GM12878 (cell line): ENCODE results near the gene CCNL2. TPM values are rescaled to one million over a fixed set of nuclear protein-coding genes. Genes with fewer than 3 reads are reported as not detected.

Experiments
- ATAC-seq: fragments of 200-7000 bp; cut with Tn5 transposase; 3 replicates; pipeline ENCODE4 v1.9.1; 2020; ENCODE audit warnings: mild to moderate bottlenecking, moderate library complexity
- BruUV-seq: library from RNA; stranded (reverse); fragments of 400-500 nt; replicated peaks from 2 replicates; lab custom pipeline; 2021; lab: Mats Ljungman, UMichigan
- CTCF ChIA-PET: fragments of 300-600 bp; sonication (Branson Sonifier 250); formaldehyde crosslinking; extraction: SDS; loops from one replicate; lab custom pipeline; 2021; ENCODE audit warnings: inconsistent platforms; lab: Yijun Ruan, JAX
- POLR2A ChIA-PET: fragments of 350-600 bp; formaldehyde crosslinking; extraction: SDS; loops from one replicate; lab custom pipeline; 2021; ENCODE audit warnings: inconsistent platforms; lab: Charles Lee
- RAD21 ChIA-PET: fragments of 300-600 bp; sonication (Branson Sonifier 250); formaldehyde crosslinking; loops from one replicate; lab custom pipeline; 2023; ENCODE audit warnings: antibody characterized with exemption; ENCODE audit not compliant: unreplicated experiment; lab: Charles Lee
- SMC1A ChIA-PET: fragments of 300-600 bp; sonication (Branson Sonifier 250); formaldehyde crosslinking; loops from one replicate; lab custom pipeline; 2023; ENCODE audit not compliant: unreplicated experiment, uncharacterized antibody; lab: Charles Lee
- DNase-seq: peaks from one replicate; pipeline ENCODE4 v3.0.0-alpha.2; 2011; ENCODE audit warnings: low read depth, low spot score
- FAIRE-seq: peaks from 3 replicates; lab custom pipeline; 2011; peaks lifted over from hg19 to GRCh38; lab: Jason Lieb, UNC
- H2AFZ ChIP-seq: 2 replicates; pipeline ENCODE4 v1.6.0; 2011; ENCODE audit warnings: low read depth, low read length, control low read depth; ENCODE audit not compliant: control insufficient read depth
- H3K27ac ChIP-seq: 2 replicates; pipeline ENCODE4 v1.5.1; 2011; ENCODE audit warnings: control low read depth; ENCODE audit not compliant: control insufficient read depth, insufficient read depth
- H3K27me3 ChIP-seq, 2 experiments: replicated peaks in 1 of 2; 2 replicates each; pipeline versions ENCODE4 v1.6.0 to v1.6.1; 2011; ENCODE audit warnings: low read length in 1 of 2; ENCODE audit not compliant: control insufficient read depth in 2 of 2, insufficient read depth in 2 of 2
- H3K36me3 ChIP-seq, 2 experiments: 2 replicates each; pipeline ENCODE4 v1.5.1; 2011; ENCODE audit warnings: low read length in 1 of 2; ENCODE audit not compliant: control insufficient read depth in 2 of 2, insufficient read depth in 2 of 2
- H3K4me1 ChIP-seq: 2 replicates; pipeline ENCODE4 v1.6.1; 2011; ENCODE audit warnings: mild to moderate bottlenecking, low read length, moderate library complexity, mixed read lengths; ENCODE audit not compliant: control insufficient read depth, insufficient read depth
- H3K4me2 ChIP-seq: 2 replicates; pipeline ENCODE4 v1.6.0; 2011; ENCODE audit warnings: control low read depth; ENCODE audit not compliant: control insufficient read depth, insufficient read depth
- H3K4me3 ChIP-seq: fragments of 200-600 bp; sonication (generic); 2 replicates; pipeline ENCODE4 v1.5.1; 2016
- H3K79me2 ChIP-seq: 2 replicates; pipeline ENCODE4 v1.6.0; 2011; ENCODE audit warnings: low read length; ENCODE audit not compliant: control insufficient read depth, insufficient read depth
- H3K9ac ChIP-seq: 2 replicates; pipeline ENCODE4 v1.8.0; 2011; ENCODE audit warnings: low read length, control low read depth, mixed read lengths; ENCODE audit not compliant: control insufficient read depth, insufficient read depth
- H3K9me3 ChIP-seq: replicated peaks from 3 replicates; pipeline ENCODE4 v1.5.1; 2011; ENCODE audit warnings: mild to moderate bottlenecking, low read length; ENCODE audit not compliant: control insufficient read depth, insufficient read depth
- H4K20me1 ChIP-seq: 2 replicates; pipeline ENCODE4 v1.6.0; 2011; ENCODE audit not compliant: control insufficient read depth, insufficient read depth
- ATF3 ChIP-seq: IDR thresholded peaks from 2 replicates; pipeline ENCODE4 v1.6.1; 2011; ENCODE audit warnings: low read depth, mild to moderate bottlenecking, low read length, moderate library complexity, borderline replicate concordance; ENCODE audit errors: extremely low read depth
- BCLAF1 ChIP-seq: fragments of 450-650 bp; IDR thresholded peaks from 2 replicates; pipeline ENCODE4 v1.6.1; 2017; ENCODE audit warnings: antibody characterized with exemption, mild to moderate bottlenecking, moderate library complexity
- CHD2 ChIP-seq: IDR thresholded peaks from 2 replicates; pipeline ENCODE4 v1.6.1; 2011; ENCODE audit warnings: low read depth, low read length, improper control_type of control experiment, borderline replicate concordance
- JUND ChIP-seq: IDR thresholded peaks from 2 replicates; pipeline ENCODE4 v1.6.1; 2012; ENCODE audit warnings: low read depth, mild to moderate bottlenecking, low read length, improper control_type of control experiment, moderate library complexity
- PKNOX1 ChIP-seq: fragments of 450-650 bp; IDR thresholded peaks from 2 replicates; pipeline ENCODE4 v1.6.1; 2016; ENCODE audit warnings: mild to moderate bottlenecking
- POLR2AphosphoS5 ChIP-seq: IDR thresholded peaks from 2 replicates; pipeline ENCODE4 v1.6.1; 2011; ENCODE audit warnings: mild to moderate bottlenecking, low read length, inconsistent platforms
- SMAD5 ChIP-seq: IDR thresholded peaks from 2 replicates; pipeline ENCODE4 v1.6.1; 2016; ENCODE audit warnings: antibody characterized with exemption, low read depth
- SMARCA5 ChIP-seq: fragments of 450-650 bp; IDR thresholded peaks from 2 replicates; pipeline ENCODE4 v1.6.1; 2017; ENCODE audit warnings: mild to moderate bottlenecking
- SREBF2 ChIP-seq: IDR thresholded peaks from 2 replicates; pipeline ENCODE4 v1.6.1; 2012; ENCODE audit warnings: mild to moderate bottlenecking, low read length
- ZNF592 ChIP-seq: fragments of 450-650 bp; IDR thresholded peaks from 2 replicates; pipeline ENCODE4 v1.6.1; 2017; ENCODE audit warnings: mild to moderate bottlenecking, moderate library complexity
- ZNF687 ChIP-seq: fragments of 450-650 bp; IDR thresholded peaks from 2 replicates; pipeline ENCODE4 v1.6.1; 2017; ENCODE audit warnings: mild to moderate bottlenecking, moderate library complexity
- ZZZ3 ChIP-seq: IDR thresholded peaks from 2 replicates; pipeline ENCODE4 v1.6.1; 2011; ENCODE audit warnings: low read depth; ENCODE audit not compliant: control insufficient read depth, insufficient read length
- WGBS: methylation state at CpG from one replicate; pipeline ENCODE4 v1.1.6; 2016; ENCODE audit warnings: low lambda C conversion rate; ENCODE audit not compliant: insufficient replicate concordance, insufficient coverage; ENCODE audit errors: missing lambda C conversion rate; 5-methylcytosine and 5-hydroxymethylcytosine counted together
- in situ Hi-C: fragments of 300-500 bp; cut with MboI; formaldehyde crosslinking; loops from 9 replicates; pipeline ENCODE4 v1.14.3; 2018; ENCODE audit warnings: mixed read lengths
- intact Hi-C: fragments of 100-400 bp; cut with micrococcal nuclease; formaldehyde crosslinking; loops from one replicate; pipeline ENCODE4 v1.14.2; 2022; ENCODE audit not compliant: unreplicated experiment
- polyA plus RNA-seq, 11 experiments: library from polyadenylated mRNA; depleted of rRNA in 4 of 11; unstranded in 6 of 11; stranded (reverse) in 5 of 11; fragments of >200 nt; fragmentation: Nextera tagmentation in 4 of 11; fragmentation: Illumina TruSeq in 1 of 11; extraction: Ambion mirVana in 4 of 11; extraction: Trizol in 1 of 11; gene quantifications; 1 replicate in 1 of 11; 2 replicates in 10 of 11; pipeline versions ENCODE4 v1.2.1 to v1.2.3, GENCODE V29; 2011 to 2016; ENCODE audit warnings: inconsistent platforms in 2 of 11, missing spikeins in 2 of 11, low read depth in 1 of 11
- total RNA-seq, 4 experiments: library from RNA; depleted of rRNA in 3 of 4; stranded (reverse); fragments of >200 nt in 3 of 4; fragmentation: Illumina TruSeq in 1 of 4; extraction: Trizol in 1 of 4; gene quantifications; 2 replicates each; pipeline versions ENCODE4 v1.2.1 to v1.2.3, GENCODE V29; 2013 to 2021

The CCNL2 gene
- total and polyA plus RNA-seq, 10 of the 15 experiments (the other 5 are each of a cell fraction or from before 2014, with no cell fraction given): 2.1 to 143 (median 101) TPM

- H3K4me1 ChIP-seq: peaks cover 20% of the 10 kb centered on the region
- no TSS peak for BruUV-seq
- intact Hi-C loops (no loop called here), in situ Hi-C loops (no loop called here)
- CTCF ChIA-PET: no interaction called here
- H3K27ac ChIP-seq: no peak overlapping the region
- H3K27me3 ChIP-seq: peaks cover 0 to 13% of the 10 kb centered on the region in 2 experiments; a peak in 3 of 4 replicates
- H2AFZ ChIP-seq: no peak overlapping the region; the same call in 1 of the 2 replicates
- no peaks in the 10 kb centered on the region for H3K9me3 ChIP-seq
- no peak for ATAC-seq
- POLR2A ChIA-PET: no interaction called here
- DNase-seq: no peak
- H3K79me2 ChIP-seq: no peaks in the 10 kb centered on the region
- SMC1A ChIA-PET: no interaction called here
- RAD21 ChIA-PET: no interaction called here
- FAIRE-seq: no peak
- no peaks in the 10 kb centered on the region for H4K20me1 ChIP-seq
- H3K4me2 ChIP-seq: peak overlapping the region; percentile 84
- peak overlapping the region; percentile 57; the same call in 1 of the 2 replicates for H3K4me3 ChIP-seq
- peak overlapping the region; percentile 34; the same call in 1 of the 2 replicates for H3K9ac ChIP-seq
- H3K36me3 ChIP-seq: no peaks in the 10 kb centered on the region
- WGBS: 48% methylated on average over 4 of the region's 4 CpGs
- TF ChIP-seq POLR2AphosphoS5: no peak
- no peak for TF ChIP-seq ZNF592
- TF ChIP-seq SMARCA5: no peak
- no peak for TF ChIP-seq BCLAF1
- no peak for TF ChIP-seq PKNOX1
- no peak for TF ChIP-seq ZNF687
- no peak for TF ChIP-seq ATF3
- TF ChIP-seq JUND: no peak
- no peak for TF ChIP-seq SREBF2
- TF ChIP-seq CHD2: no peak
- TF ChIP-seq ZZZ3: no peak
- TF ChIP-seq SMAD5: no peak
These were observed 35.6 kb upstream of the CCNL2 start for GRCh38 chr1:1434824-1435105.
